Activated CD4-positive, alpha-beta T cell treated with anti-CD3 and anti-CD28 coated beads, Interleukin-2, amount 50 U/mL, for 1 hour (primary cell): ENCODE data around the gene NEU2.

Experiments
- DNase-seq: peaks from one replicate; pipeline ENCODE4 v3.0.0-alpha.2; 2020

NEU2 gene

DNA sequence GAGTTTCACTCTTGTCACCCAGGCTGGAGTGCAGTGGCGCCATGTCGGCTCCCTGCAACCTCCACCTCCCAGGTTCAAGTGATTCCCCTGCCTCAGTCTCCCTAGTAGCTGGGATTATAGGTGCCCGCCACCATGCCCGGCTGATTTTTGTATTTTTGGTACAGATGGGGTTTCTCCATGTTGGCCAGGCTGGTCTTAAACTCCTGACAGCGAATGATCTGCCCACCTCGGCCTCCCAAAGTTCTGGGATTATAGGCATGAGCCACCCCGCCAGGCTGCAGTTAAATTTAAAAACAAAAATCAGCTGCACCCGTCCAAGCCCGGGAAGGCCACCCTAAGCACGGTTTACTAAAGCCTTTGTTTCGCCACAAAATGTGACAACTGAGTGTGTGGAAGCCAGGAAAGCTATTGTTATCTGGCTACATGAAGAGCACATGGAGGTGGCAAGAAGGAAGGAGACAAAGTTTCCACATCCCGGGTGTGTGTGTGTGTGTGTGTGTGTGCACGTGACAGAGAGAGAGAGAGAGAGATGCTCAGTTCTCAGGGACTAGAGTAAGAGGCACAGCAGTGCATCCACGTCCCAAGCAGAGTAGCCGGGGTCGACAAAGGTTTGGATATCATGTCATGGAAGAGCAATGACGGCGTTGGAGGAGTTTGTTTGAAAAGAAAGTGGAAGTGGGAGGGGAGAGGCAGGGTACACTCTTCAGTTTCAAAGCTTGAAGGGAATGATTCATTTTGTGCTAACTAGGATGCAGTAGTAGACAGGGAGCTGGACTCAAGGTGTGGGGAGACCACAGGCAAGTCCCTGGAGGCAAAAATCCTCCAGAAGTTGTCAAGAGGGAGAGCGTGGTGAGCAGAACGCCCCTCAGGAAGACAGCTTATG lies 47.7 kb downstream of the NEU2 start:
- DNase-seq: no peak

- no peak for DNase-seq
Observed at GRCh38 chr2:233080836-233081229, 48.4 kb downstream of the NEU2 start.

DNA sequence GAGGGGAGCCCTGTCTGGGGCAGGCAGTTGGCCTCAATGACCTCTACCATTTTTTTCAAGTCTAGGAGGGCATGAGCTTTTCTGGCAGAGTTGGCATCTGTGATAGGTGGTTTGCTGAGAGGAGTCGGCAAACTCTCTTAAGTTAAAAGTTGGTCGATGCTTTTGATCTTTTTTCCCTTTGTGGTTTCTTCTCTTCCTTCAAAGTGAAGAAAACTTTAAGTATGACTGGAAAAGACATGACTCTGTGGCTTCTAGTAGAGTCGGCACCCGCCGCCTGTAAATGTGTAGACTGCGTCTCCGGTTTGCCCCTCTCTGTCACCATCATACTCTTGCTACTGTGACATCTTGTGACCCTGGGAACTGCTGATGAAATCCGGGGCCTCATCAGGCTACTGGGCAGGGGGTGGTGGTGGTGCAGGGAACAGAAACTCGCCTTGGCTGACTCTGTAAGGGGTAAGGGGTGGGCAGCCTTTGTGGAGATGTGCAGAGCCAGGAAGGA lies 48.8 kb downstream of the NEU2 start:
- DNase-seq: peak; percentile 64

GRCh38 chr2:233081731-233082221 lies 49.3 kb downstream of the NEU2 start:
- no peak for DNase-seq

DNA sequence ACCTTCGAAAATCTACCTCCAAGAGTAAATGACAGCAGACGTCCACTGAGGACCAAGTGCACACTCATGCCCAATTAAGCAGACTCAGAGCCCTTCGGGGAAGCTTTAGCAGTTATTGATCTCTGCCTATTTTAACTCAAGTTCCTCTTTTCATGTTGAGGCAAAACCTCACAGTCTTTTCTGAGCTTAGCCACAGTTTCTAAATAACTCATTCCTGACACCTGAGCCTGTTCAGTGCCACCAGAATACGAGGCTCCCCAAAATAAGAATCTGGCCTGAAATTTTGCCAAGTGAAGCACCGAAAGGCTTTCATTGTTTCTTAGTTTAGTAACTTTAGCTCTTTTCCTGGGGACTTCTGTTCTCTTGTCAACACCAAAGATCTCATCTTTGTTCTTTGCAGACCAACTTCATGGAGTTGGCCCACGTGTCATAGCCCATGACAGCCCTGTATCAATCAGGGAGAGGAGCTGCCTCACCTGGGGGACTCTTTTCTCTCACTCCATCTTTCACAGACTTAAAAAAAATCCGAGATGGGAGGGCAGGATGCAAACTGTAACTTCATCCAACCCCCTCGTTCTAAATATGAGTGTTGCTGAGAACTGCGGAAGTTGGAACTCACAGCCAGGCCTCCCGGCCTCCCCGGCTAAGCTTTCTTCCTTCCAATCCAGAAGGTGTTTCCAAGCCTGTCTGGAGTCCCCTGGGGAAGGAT lies 49.9 kb downstream of the NEU2 start:
- no peak for DNase-seq

- no peak for DNase-seq
Observed at GRCh38 chr2:233082931-233083755, 50.7 kb downstream of the NEU2 start.

DNA sequence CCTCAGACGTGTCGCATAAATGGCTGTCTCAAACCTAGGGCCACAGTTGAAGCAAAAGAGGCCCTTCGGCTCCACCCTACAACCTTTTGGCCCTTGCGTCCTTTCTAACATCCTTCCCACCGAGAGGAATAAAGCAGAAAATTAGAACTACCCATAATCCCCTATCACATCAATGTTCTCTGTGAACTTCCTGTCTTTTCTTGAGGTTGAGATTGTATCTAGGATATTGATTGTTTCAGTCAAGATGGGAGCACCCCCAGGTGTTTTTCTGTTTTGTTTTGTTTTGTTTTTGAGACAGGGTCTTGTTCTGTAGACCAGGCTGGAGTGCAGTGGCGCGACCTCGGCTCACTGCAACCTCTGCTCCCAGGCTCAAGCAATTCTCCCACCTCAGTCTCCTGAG lies 51.3 kb downstream of the NEU2 start:
- no peak for DNase-seq

DNA sequence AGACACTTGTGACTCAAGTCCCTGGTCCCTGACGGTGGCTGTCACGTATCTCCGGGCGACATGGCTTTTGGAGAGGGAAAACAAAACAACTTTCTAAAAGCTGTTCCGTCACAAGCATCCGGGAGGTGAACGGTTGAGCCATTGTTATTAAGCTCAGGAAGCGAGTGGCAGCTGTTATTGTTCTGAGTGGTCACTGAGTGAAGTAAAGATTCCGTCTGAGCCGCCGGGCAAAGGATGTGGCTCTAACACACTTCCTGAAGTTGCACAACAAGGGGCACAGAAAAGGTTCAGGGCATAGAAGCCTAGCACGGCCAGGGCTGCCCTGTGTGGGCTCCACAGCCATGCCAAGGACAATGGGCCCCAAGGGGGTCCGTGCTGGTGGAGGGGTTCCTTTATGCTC lies 52.0 kb downstream of the NEU2 start:
- DNase-seq: peak; percentile 46
